ENCODE results near the gene WDR88. TPM values are rescaled to one million over a fixed set of nuclear protein-coding genes. Genes with fewer than 3 reads are reported as not detected.

The WDR88 gene
- total and polyA plus RNA-seq, 2 of the 13 experiments (the other 11 are each of a cell fraction or from before 2014, with no cell fraction given): not detected

- TF ChIP-seq KAT8 (CRISPR knock-in tag; IDR thresholded peaks at IDR 0.05) (peak; percentile 90), THAP8 (CRISPR knock-in tag; IDR thresholded peaks at IDR 0.05; ENCODE audit: borderline replicate concordance) (peak; percentile 69; the same call in 1 of the 2 replicates), GPN1 (CRISPR knock-in tag; IDR thresholded peaks at IDR 0.05; ENCODE audit: borderline replicate concordance) (no peak), ZNF121 (CRISPR knock-in tag; IDR thresholded peaks at IDR 0.05) (0 out of 2 replicates have a peak, but pooled peaks have one; percentile 22), ZBTB39 (CRISPR knock-in tag; IDR thresholded peaks at IDR 0.05) (peak; percentile 72; the same call in 1 of the 2 replicates), ZSCAN25 (CRISPR knock-in tag; IDR thresholded peaks at IDR 0.05) (peak; percentile 77; the same call in 1 of the 2 replicates), ZNF234 (CRISPR knock-in tag; conservative IDR thresholded peaks at IDR 0.05) (0 out of 2 replicates have a peak, but pooled peaks have one; percentile 34), ZNF138 (CRISPR knock-in tag; IDR thresholded peaks at IDR 0.05; ENCODE audit: low read depth) (0 out of 2 replicates have a peak, but pooled peaks have one; percentile 20), NFKB2 (CRISPR knock-in tag; IDR thresholded peaks at IDR 0.05; ENCODE audit: borderline replicate concordance) (no peak), MIER3 (CRISPR knock-in tag; IDR thresholded peaks at IDR 0.05; ENCODE audit: borderline replicate concordance) (peak; percentile 29; the same call in 1 of the 2 replicates), ZNF761 (CRISPR knock-in tag; conservative IDR thresholded peaks at IDR 0.05) (0 out of 2 replicates have a peak, but pooled peaks have one; percentile 81), SALL2 (CRISPR knock-in tag; IDR thresholded peaks at IDR 0.05) (no peak; the same call in 1 of the 2 replicates), NR3C1 (CRISPR knock-in tag; IDR thresholded peaks at IDR 0.05) (no peak), PRDM10 (CRISPR knock-in tag; IDR thresholded peaks at IDR 0.05; ENCODE audit: low read depth) (peak; percentile 71; the same call in 1 of the 2 replicates), FOXC1 (CRISPR knock-in tag; IDR thresholded peaks at IDR 0.05; ENCODE audit: borderline replicate concordance) (peak; percentile 84; the same call in 1 of the 2 replicates), SIN3A (IDR thresholded peaks at IDR 0.05; ENCODE audit: borderline replicate concordance, low read depth, low read length) (peak; percentile 81; the same call in 1 of the 2 replicates), SNAI1 (CRISPR knock-in tag; IDR thresholded peaks at IDR 0.05; ENCODE audit: borderline replicate concordance) (0 out of 2 replicates have a peak, but pooled peaks have one; percentile 35), ZBTB44 (CRISPR knock-in tag; IDR thresholded peaks at IDR 0.05) (no peak), ZNF629 (CRISPR knock-in tag; conservative IDR thresholded peaks at IDR 0.05) (peak; percentile 49; the same call in 1 of the 2 replicates)
Observed at GRCh38 chr19:33176670-33177416, 44.9 kb downstream of the WDR88 start (continued).
